Keratinocyte (primary cell): ENCODE results near the gene GMPR2.

Experiments used
- EZH2 ChIP-seq: IDR thresholded peaks from one replicate; pipeline ENCODE4 v1.6.1; 2012; ENCODE audit warnings: inconsistent platforms, mild to moderate bottlenecking, low read length, moderate library complexity
- TF ChIP-seq, protein P1 (sequence below), 3 experiments: IDR thresholded peaks in 1 of 3; conservative IDR thresholded peaks in 1 of 3; optimal IDR thresholded peaks in 1 of 3; 2 replicates in 2 of 3; 3 replicates in 1 of 3; pipeline versions ENCODE3 to v1.5.1; 2011; ENCODE audit warnings: low read length in 3 of 3, mild to moderate bottlenecking in 3 of 3, moderate library complexity in 2 of 3, control low read depth in 1 of 3, inconsistent platforms in 1 of 3; ENCODE audit not compliant: insufficient read depth in 2 of 3; ENCODE audit errors: extremely low read depth in 1 of 3

DNA sequence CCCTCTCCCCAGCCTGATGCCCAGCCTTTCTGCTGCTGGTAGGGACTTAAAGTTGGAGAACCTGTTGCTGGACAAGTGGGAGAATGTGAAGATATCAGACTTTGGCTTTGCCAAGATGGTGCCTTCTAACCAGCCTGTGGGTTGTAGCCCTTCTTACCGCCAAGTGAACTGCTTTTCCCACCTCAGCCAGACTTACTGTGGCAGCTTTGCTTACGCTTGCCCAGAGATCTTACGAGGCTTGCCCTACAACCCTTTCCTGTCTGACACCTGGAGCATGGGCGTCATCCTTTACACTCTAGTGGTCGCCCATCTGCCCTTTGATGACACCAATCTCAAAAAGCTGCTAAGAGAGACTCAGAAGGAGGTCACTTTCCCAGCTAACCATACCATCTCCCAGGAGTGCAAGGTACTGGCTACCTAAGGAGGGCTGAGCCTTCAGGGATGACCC, 25.6 kb upstream of the GMPR2 start:
- TF ChIP-seq, protein P1, sequence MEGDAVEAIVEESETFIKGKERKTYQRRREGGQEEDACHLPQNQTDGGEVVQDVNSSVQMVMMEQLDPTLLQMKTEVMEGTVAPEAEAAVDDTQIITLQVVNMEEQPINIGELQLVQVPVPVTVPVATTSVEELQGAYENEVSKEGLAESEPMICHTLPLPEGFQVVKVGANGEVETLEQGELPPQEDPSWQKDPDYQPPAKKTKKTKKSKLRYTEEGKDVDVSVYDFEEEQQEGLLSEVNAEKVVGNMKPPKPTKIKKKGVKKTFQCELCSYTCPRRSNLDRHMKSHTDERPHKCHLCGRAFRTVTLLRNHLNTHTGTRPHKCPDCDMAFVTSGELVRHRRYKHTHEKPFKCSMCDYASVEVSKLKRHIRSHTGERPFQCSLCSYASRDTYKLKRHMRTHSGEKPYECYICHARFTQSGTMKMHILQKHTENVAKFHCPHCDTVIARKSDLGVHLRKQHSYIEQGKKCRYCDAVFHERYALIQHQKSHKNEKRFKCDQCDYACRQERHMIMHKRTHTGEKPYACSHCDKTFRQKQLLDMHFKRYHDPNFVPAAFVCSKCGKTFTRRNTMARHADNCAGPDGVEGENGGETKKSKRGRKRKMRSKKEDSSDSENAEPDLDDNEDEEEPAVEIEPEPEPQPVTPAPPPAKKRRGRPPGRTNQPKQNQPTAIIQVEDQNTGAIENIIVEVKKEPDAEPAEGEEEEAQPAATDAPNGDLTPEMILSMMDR (optimal IDR thresholded peaks at IDR 0.05 in 1 of 3, IDR thresholded peaks at IDR 0.05 in 1 of 3, conservative IDR thresholded peaks at IDR 0.05 in 1 of 3; ENCODE audit: extremely low read depth in 1 of 3, insufficient read depth in 2 of 3, low read length in 3 of 3) = no peak
- TF ChIP-seq EZH2 = no peak
